SK-N-DZ (cell line): Measurements from ENCODE around the gene STK36.

Experiments
- DNase-seq: peaks from one replicate; pipeline ENCODE4 v3.0.0-alpha.2; 2015; ENCODE audit warnings: low spot score

The STK36 gene

DNA sequence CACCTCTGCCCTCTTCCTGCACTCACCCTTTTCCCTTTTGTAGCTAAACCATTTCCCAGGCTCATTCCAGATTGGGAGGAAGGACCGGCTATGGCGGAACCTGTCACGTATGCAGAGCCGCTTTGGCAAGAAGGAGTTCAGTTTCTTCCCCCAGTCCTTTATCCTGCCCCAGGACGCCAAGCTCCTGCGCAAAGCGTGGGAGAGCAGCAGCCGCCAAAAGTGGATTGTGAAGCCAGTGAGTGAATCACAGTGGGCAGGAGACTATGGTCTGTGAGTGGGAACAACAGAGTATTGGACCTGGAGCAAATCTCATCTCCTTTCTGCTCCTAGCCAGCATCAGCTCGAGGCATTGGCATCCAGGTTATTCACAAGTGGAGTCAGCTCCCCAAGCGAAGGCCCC lies 75.1 kb downstream of the STK36 start:
- no peak for DNase-seq

DNA sequence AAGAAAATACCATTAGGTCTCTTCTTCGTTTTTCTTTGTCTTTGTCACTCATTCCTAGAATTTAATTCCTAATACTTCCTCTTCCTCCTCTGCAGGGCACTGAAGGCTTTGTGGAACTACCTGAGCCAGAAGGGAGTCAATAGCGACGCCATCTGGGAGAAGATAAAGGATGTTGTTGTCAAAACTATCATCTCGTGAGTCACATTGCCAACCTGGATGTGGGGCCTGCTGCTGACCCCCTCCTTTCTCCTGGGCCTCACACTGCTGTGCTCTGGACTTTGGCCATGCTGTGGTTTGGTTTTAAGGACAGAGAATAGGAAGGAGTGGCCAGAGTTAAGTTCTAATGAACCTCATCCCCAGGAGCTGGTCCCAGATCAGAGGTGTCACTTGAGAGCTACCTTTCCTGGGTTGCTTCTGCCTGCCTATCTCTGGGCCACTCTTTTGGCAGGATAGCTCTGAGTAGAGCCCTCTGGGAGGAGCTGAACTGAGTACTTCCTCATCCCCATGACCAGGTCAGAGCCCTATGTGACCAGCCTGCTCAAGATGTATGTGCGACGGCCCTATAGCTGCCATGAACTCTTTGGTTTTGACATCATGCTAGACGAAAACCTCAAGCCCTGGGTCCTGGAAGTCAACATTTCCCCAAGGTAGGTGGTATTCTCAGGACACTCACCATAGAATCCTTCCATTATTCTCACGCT lies 77.0 kb downstream of the STK36 start:
- no peak for DNase-seq
